ENCODE measurements around the gene NDUFAF5.
"Not testable (repeated sequence)": the region's sequence is repeated elsewhere in the genome, so short reads cannot be mapped to it uniquely, and the experiment has no call there.

NDUFAF5 gene

DNA sequence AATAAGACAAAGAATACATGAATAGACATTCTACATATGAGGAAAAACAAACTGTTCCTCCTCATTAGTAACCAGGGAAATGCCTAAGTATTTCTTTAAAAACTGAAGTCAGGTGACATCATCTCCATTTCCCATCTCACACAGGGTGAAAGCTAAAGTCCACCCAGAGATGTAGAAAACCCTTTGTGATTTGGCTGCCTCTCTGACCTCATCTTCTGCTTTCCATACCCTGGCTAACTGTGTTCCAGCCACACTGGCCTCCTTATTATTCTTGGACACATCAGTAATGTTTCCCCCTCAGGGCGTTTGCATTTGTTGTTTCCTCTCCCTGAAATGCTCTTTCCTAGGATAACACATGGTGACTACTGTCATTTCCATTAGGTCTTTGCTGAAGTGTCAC is 40.5 kb upstream of the NDUFAF5 start:
- TF ChIP-seq CTCF (IDR thresholded peaks at IDR 0.05; ENCODE audit: borderline replicate concordance, insufficient read depth, low read depth, low read length): no peak
- H3K4me3 ChIP-seq (ENCODE audit: low read depth, low read length): no peak overlapping the region

DNA sequence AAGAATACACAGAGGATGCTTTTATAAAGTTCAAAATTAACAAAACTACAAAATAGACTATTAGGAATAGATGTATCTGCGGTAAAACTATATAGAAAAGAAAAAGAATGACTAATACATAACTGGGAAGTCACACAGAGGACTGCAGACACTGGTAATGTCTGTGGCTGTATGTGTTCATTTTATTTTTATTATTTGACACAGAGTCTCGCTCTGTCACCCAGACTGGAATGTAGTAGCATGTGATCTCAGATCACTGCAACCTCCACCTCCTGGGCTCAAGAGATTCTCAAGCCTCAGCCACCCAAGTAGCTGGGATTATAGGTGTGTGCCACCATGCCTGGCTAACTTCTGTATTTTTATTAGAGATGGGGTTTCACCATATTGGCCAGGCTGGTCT is 39.0 kb upstream of the NDUFAF5 start:
- TF ChIP-seq CTCF (IDR thresholded peaks at IDR 0.05; ENCODE audit: borderline replicate concordance, insufficient read depth, low read depth, low read length): no peak
- H3K4me3 ChIP-seq (ENCODE audit: low read depth, low read length): no peak overlapping the region

DNA sequence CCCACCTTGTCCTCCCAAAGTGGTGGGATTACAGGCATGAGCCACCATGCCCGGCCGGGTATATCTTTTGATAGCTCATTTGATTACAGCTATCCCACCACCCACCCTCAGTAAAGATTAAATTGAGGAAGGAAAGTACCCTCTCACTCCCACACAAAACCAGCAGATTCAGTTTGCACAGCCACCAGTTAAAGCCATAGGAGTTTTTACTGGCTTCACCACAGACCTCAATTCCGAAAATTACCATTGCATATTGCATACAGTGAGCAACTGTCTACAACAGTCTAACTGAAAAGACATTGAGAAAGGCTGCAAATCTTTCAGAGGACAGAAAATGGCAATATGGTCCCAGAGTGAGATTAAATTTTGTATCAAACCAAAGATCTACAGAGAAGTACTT is 35.0 kb upstream of the NDUFAF5 start:
- TF ChIP-seq CTCF (IDR thresholded peaks at IDR 0.05; ENCODE audit: borderline replicate concordance, insufficient read depth, low read depth, low read length): no peak
- no peak overlapping the region for H3K4me3 ChIP-seq (ENCODE audit: low read depth, low read length)

DNA sequence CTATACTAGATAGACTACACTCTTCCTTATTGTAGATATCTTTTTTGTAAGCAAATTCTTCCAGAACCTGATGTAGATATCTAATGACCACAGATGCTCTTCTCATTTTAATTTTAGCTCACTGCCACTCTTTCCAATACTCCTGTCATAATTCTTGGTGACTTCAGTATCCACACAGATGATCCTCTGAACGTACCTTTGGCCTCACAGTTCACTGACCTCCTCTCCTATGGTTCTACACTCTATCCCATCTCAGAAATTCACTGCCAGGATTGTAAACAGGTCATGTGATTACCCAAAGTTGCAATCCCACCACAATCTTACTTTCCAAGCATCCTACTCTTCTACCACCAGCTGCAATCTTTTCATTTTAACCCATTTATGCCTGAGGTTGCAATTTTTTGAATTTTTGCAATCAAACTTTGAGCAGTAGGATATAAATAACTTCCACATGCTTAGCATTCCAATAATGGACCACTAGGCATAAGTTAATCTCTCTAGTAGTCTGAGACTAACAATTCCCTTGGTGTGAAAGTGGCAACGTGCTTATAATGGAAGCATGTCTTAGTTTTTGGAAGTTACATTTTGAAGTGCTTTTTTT is 31.3 kb upstream of the NDUFAF5 start:
- no peak overlapping the region for H3K4me3 ChIP-seq (ENCODE audit: low read depth, low read length)
- no peak for TF ChIP-seq CTCF (IDR thresholded peaks at IDR 0.05; ENCODE audit: borderline replicate concordance, insufficient read depth, low read depth, low read length)

- no peak for TF ChIP-seq CTCF (IDR thresholded peaks at IDR 0.05; ENCODE audit: borderline replicate concordance, insufficient read depth, low read depth, low read length)
Measured at GRCh38 chr20:13755809-13756208, 29.0 kb upstream of the NDUFAF5 start.

DNA sequence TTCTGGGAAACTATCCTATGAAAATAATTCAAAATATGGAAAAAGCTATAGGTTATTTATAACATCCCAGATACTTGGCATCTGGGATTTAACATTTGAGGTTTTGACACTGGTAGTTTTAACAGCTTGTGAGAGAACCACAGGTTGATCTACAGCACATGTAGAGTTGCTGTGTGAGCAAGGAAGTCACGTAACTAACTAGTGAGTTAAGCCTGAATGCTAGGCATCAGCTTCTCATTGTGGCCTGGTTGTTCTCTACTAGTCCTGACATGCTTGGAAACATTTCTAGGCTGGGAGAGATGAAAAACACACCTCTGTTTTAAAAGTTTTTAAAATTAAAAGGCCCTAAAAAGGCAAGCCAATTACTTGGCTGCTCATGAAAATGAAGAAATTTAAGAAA is 28.3 kb upstream of the NDUFAF5 start:
- TF ChIP-seq CTCF (IDR thresholded peaks at IDR 0.05; ENCODE audit: borderline replicate concordance, insufficient read depth, low read depth, low read length): no peak
- no peak overlapping the region for H3K4me3 ChIP-seq (ENCODE audit: low read depth, low read length)

More at GRCh38 chr20:13755809-13756208, 29.0 kb upstream of the NDUFAF5 start:
- H3K4me3 ChIP-seq (ENCODE audit: low read depth, low read length): no peak overlapping the region

GRCh38 chr20:13758884-13759283 is 25.9 kb upstream of the NDUFAF5 start:
- no peak overlapping the region for H3K4me3 ChIP-seq (ENCODE audit: low read depth, low read length)
- no peak for TF ChIP-seq CTCF (IDR thresholded peaks at IDR 0.05; ENCODE audit: borderline replicate concordance, insufficient read depth, low read depth, low read length)

DNA sequence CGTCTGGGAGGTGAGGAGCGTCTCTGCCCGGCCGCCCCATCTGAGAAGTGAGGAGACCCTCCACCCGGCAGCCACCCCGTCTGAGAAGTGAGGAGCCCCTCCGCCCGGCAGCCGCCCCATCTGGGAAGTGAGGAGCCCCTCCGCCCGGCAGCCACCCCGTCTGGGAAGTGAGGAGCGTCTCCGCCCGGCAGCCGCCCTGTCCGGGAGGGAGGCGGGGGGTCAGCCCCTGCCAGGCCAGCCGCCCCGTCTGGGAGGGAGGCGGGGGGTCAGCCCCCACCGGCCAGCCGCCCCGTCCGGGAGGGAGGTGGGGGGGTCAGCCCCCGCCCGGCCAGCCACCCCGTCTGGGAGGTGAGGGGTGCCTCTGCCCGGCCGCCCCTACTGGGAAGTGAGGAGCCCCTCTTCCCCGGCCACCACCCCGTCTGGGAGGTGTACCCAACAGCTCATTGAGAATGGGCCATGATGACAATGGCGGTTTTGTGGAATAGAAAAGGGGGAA is 24.3 kb upstream of the NDUFAF5 start:
- H3K4me3 ChIP-seq (ENCODE audit: low read depth, low read length): not testable (repeated sequence)
